Femur (tissue), 1 donor: ENCODE measurements around the gene AFF1.
A peak's percentile ranks its signal among the peaks of the same experiment; 100 is the strongest.
"Not testable (repeated sequence)": the region's sequence is repeated elsewhere in the genome, so short reads cannot be mapped to it uniquely, and the experiment has no call there.

Source experiments
- DNase-seq: peaks from one replicate; pipeline ENCODE4 v3.0.0-alpha.2; 2017

The AFF1 gene

DNA sequence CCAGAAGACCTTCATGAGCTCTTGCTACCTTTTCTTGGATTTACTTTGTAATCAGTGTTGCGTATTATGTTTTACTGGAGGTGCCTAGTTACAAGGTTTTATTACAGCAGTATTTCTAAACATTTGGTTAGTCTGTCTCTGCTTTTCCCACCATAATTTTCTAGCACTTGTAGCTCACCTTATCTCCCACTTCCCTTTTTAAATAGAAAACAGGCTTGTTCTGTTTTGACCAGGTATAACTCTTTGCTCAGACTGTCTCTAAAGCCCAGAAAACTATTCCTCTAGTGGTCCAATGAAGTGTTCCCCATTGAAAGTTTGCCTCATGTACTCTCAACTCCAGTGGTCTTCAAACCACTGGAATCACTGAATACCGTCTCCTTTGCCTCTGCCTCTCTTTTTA lies 43.9 kb downstream of the AFF1 start:
- DNase-seq = no peak

DNA sequence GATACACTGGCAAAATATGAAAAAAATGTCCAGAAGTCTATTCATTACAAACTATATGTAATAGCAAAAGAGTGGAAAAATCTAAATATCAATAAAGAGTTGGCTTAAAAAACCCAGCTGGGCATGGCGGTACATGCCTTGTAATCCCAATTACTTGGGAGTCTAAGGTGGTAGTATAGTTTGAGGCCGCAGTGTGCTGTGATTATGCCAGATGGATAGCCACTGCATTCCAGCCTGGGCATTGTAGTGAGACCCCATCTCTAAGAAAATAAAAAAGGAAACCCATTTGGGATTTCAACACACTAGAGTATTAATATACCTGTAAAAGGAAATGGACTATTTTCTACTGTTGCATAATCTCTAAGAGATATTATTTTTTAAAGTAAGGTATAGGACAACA lies 45.4 kb downstream of the AFF1 start:
- no peak for DNase-seq

DNA sequence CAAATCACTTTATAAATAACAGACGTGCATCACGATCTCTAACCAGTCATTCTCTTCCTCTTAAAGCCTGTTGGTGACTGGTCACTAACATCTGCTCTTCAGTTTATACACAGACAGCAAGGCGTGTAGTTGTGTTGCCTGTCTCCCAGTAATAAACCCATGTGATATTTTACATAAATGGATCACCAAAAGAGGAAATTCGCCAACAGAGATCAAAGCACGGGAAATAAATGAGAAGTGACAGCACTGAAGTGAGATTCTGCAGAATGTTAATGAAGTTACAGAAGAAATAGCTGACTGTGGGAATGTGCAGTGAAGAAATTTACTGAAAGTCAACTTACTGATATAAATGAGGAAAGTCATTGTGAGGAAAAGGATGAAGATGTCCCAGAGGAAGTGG lies 47.0 kb downstream of the AFF1 start:
- DNase-seq = no peak

DNA sequence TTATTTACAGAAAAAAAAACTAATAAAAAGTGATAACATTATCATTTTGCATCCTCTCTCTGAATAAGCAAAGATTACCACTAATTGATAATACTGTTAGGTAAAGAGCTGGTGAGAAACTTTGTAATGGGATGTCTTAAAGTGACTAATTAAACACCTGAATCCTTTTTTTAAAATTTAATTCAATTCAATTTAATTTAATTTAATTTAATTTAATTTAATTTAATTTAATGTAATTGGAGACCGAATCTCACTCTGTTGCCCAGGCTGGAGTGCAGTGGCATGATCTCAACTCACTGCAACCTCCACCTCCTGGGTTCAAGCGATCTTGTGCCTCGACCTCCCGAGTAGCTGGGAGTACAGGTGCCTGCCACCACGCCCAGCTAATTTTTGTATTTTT lies 51.0 kb downstream of the AFF1 start:
- not testable (repeated sequence) for DNase-seq

DNA sequence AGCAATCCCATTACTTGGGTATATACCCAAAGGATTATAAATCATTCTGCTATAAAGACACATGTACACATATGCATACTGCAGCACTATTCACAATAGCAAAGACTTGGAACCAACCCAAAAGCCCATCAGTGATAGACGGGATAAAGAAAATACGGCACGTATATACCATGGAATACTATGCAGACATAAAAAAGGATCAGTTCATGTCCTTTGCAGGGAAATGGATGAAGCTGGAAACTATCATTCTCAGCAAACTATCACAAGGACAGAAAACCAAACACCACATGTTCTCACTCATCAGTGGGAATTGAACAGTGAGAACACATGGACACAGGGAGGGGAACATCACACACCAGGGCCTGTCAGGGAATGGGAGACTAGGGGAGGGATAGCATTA lies 54.8 kb downstream of the AFF1 start:
- DNase-seq = not testable (repeated sequence)

DNA sequence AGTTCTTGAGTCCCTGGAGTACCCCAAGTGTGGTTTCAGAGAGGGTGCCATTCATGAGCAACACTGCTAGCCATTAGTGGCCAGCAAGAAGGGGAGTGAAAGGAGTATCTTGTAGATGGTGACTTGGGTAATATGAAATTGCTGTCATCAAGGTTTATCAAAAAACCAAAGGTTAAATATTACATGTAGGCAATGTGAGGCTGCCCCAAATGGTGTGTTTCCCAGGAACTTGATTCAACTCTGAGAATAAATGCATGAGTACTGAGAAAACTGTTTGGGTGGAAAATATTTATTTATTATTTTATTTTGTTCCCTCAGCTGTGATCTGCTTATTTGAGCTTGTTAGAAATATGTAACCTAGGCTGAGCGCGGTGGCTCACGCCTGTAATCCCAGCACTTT lies 55.7 kb downstream of the AFF1 start:
- no peak for DNase-seq

DNA sequence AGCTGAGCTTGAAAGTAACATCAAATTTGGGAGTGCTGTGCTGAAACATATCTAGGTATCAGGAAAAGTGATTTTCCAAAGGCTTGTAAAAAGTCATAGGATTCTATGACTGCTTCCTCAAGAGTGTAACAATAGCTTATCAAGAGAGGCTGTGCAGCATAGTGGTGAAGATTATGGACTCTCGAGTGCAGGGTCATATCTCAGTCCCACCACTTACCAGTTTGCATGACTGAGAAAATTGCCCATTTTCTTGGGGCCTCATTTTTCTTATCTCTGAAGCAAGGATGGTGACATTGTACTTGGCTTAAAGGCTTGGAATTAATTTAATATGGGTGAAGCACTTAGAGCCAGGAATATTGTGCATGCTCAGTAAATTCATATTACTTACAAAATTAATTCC lies 57.2 kb downstream of the AFF1 start:
- no peak for DNase-seq

DNA sequence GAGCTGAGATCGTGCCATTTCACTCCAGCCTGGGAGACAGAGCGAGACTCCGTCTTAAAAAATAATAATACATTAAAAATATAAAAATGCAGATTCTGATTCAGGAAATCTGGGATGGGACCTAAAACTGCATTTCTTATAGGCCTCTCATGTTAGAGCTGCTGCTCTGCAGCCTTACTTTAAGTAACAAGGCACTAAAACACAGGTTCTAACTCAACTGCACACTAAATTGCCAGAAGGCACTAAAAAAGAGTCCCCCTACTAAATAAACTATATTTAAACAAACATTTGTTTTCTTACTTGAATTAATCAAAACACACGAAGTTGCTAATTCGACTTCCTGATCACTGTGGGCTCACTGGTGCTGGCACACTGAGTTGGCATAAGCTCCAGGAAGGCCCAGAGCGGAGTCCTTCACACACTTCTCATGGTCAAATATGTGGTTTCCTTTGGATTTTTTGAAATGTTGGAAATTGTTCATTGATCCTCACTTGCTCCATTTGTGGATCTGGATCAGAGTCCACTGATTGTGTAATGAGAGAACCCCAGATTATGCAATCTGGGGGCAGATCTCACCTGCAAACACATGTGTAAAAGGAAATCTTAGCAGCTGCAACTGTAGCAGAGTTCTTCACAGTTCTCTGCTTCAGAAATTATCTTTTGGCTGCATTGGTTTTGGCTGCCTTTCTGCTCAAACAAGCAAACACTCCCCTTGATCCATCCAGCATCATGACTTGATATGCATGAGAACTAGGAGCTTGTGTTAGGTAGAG lies 59.3 kb downstream of the AFF1 start:
- no peak for DNase-seq

DNA sequence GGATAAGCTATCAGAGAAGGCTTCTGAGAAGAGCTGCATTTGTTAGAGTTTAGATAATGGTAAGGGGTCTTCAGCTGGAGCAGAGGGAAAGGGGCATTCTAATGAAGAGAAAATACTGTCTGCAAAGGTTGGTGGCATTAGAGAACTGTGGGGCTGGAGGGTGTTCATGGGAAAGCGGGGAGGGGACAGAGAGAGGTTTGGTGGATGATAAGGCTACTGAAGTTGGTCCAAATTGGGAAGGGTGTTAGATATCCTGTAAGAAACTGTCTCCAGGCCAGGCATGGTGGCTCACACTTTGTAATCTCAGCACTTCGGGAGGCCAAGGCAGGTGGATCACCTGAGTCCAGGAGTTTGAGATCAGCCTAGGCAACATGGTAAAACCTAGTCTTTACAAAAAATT lies 59.9 kb downstream of the AFF1 start:
- no peak for DNase-seq

DNA sequence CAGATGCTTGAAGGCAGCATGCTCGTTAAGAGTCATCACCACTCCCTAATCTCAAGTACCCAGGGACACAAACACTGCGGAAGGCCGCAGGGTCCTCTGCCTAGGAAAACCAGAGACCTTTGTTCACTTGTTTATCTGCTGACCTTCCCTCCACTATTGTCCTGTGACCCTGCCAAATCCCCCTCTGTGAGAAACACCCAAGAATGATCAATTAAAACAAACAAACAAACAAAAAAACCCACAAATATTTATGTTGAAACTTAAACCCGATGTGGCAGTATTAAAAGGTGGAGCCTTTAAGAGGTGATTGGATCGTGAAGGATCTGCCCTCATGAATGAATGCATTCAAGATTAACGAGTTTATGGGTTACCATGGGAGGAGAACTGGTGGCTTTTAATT lies 61.7 kb downstream of the AFF1 start:
- not testable (repeated sequence) for DNase-seq

DNA sequence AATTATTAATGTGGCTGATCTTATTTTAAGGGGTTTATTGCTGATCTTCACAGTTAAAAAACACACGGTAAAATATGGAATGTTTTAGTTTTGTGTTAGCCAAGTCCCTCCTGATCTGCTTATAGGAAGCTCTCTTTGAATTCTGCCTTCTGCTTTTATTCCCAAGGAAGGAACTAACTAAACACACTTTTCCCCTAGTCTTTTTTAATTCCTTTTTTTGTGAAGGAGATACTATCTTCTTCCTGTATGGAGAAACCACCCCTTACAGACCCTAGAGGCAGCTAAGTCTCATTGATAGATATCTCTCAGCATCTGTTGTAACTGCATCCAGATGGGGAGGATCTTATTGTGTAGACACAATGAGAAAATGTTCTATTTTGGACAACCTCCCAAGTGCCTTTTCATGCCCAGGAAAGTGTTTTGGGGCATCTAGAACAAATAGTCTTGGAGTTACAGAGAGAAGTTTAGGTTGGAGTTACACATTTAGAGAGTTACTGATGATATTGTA lies 64.4 kb downstream of the AFF1 start:
- no peak for DNase-seq

DNA sequence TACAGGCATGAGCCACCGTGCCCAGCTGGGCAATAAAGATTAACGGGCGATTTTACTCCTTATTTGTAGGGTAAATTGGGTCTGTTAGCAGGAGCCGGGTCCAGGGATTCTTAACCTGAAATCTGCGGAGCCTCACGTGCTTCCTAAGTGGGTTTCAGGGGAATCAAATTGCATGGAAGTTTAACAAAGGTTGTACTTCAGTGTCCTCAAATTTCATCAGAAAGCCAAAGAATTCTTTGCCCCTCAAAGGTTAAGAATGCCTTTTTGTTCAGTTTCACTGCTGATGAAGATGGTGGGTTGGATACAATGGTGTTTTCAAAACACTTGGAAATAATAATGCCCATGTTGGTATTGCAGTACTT lies 67.9 kb downstream of the AFF1 start:
- DNase-seq = no peak

DNA sequence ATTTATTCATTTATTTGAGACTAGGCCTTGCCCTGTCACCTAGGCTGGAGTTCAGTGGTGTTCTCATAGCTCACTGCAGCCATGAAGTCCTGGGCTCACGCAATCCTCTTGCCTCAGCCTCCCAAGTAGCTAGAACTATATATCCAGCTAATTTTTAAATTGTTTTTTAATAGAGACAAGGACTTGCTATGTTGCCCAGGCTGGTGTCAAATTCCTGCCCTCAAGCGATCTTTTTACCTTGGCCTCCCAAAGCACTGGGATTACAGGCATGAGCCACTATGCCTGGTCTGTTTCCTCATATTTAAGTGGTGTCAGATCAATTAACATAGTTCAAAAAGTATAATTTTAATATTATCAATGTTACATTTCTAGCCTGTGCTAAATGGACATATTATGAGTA lies 68.5 kb downstream of the AFF1 start:
- no peak for DNase-seq

DNA sequence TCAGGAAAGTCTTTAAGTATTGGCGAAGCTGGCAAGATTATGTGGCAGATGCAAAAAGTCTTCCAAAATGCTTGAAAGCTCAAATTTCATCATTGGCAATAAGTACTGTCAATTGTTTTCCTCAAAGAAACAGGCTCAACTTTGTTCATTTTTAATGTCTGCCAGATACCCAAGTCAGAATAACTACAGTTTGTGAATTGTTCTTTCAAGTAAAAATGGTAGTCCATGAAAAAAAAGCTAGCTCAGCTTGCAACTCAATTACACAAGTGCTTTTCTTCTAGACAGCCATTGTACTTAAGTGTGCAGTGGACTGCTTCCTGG lies 70.5 kb downstream of the AFF1 start:
- DNase-seq = no peak

DNA sequence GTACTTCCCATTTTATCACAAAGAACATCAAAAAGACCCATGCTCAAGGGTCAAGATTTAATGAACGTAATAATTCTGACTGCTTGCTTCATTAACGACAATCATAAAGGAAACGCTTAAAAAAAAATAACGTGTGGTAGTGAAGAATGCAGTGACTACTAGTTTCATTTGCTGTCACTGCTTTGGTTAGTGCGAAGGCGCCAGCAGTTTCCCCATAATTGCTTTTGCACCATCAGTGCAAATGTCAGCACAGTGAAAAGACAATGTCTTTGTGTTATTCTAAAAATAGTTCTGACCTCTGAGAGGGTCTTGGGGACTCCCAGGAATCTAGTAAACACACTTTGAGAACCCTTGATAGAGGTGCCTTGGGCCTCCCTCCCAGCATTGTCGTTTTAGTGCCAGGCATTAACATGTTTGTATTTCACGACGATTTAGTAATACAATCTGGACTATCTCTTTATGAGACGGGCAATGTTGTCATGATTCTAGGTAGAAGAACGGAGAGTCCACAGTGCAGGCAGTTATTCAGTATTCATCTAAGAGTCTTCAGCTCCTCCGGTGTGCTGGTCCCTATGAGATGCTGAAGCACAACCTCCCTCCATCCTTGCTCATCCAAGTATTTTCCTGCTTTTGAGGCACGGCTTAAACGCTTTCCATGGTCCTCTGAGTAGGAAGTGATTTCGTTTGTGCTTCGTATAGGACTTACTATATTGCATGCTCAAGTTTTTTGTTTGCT lies 71.0 kb downstream of the AFF1 start:
- peak; percentile 38 for DNase-seq

DNA sequence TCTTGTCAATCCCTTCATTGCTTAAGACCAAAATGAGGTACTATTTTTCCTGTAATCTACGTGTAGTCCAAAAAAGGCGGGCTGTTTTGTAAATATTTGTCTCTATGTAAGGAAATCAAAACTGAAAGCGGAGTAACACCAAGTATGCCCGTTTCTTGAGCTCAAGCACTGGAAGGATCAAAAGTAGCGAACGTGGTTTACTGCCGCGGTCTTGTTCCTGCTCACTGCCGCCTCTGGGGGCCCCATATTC lies 71.5 kb downstream of the AFF1 start:
- no peak for DNase-seq

DNA sequence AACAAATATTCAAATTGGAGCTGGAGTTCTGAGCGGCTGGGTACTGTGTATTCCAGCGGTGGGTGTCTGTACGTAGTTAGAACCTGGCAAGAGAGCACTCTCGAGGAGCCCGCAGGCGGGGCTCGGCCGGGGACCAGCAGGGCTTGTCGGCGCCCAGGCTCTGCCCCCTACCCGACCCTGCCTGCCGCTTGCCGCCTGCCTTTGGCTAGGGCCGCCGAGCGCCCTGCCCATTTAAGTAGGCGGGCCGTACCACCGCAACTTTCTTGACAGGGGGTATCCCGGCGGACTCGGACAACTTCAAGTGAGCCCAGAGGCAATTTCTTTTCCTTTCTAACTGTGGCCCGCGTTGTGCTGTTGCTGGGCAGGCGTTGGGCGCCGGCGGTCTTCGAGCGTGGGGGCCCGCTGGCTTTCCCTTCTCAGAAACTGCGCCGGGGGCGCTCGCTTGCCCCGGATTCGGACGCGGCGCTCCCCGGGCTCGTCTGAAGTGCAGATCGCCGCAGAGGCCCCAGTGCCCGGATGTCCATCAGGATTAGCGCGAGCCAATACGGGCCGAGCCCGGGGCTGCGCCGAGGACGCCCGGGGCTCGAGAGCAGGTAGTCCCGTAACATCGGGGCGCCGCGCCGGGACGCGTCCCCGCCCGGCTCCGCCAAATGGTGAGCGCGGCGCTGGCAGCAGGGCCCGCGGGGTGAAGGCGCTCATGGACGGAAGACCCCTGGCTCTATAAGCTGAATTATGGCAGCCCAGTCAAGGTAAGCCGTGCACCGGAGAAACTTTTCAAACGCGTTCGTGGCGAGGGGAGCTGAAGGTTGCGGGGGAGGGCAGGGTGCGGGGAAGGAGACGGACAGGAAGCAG lies 72.1 kb downstream of the AFF1 start:
- DNase-seq = peak; percentile 95

DNA sequence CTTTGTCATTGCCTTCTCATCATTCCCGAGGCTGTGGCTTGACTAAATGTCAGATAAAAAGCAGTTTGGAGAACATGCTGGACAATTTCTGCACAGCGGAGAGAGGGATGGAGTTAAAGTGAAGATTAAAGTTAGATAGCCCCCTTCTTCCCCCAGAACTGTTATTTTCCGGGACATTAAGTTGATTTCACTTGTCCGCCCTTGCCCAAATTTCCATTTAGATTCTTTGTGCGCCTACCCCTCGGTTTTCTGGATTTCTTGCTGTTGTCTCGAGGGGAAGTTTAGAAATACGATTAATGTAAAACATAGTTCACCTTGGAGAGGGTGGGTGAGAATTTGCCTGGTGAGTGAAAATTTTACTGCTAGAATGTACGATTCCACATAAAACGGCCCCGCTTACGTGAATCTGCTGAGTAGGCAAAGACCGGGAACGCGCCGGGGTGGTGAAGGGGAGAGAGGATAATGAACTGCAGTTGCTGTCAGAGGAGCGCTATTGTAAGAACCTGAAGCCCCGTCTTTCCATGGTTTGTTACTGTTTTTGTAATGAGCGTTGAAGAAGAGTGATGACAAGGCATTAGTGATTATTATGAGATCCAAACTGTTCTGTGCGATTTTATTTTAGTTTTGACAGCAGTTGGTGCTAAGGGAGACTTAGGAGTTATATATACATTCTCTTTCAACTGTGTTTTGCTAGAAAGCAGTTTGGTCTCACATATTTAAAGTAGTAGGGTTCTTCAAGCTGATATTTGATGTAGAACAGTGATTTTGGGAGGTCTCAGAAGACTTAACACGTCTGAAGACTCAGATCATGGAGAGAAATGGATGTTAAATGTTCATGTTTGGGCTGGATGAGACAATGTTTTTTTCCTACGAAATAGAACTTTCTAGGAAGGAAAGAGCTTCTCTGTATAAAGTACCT lies 73.0 kb downstream of the AFF1 start:
- peak; percentile 75 for DNase-seq

DNA sequence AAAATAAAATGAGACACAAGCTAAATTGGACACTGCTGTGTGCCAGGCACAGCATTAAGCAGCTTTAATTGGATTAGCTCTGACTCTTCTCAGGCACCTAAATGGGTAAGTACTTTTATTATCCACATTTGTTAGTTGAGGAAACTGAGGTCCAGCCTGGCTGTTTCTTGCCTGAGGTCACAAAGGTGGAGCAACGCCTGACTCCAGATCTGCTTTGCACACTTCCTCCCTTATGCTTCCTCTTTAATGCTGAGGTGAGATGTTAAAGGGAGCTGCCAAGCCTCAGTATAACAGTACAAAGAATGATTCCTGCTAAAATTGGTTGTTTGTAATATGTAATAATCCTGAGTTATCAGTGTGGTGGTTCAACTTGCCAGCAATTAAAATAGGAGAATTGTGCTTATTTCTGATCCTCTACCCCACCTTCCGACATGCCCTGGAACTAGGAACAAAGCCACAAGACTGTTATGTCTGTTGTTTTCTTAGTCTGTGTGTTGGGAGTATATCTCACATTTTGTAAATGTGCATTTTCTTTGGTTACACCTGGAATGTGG lies 74.4 kb downstream of the AFF1 start:
- DNase-seq = peak; percentile 37

DNA sequence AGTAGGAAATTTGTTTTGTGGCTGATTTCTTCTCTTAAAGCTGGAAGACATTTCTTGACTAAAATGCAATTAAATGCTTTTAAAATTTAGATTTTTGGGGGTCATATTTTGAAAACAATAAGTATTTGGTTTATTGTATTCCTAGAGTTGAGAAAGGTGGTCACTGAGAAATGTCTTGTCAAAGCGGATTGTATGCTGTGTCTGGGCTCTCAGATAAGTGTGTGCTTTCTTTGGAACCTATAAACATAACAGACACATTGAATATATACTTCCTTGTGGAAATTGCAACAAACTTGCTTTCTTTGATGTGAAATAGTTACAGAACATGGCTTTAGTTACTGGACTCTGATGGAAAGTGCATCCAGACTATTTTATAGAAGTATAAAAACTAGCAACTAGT lies 75.4 kb downstream of the AFF1 start:
- DNase-seq = no peak

DNA sequence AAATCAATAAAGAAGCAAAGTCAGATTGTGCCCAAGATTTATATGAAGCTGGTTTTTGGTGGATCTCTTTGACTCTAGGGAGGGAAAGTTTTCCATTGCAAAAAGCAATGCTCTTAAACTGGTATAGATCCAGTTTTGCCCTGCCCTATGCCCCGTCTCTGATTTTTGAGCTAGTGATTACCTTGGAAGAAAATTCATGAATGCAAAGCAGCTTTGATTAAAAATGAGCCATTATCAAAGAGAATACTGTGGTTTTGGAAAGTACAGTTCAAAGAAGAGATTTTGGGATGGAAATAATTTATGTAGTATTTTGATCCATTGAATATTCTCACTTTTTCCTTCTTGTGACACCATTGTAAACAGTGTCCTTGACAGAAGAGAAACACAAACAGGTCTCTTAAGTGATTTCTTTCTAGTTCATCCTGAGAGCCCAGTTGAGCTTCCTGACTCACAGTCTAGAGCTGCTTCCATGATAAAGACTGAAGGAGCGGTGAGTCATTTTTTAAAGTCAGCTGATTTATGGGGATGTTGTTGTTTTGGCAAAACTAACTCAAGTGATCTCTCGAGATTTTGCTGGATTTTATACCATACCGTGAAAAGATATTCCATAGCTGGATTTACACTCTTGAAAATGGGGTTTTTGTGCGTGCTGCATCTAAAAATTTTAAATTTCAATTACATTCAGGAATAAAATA lies 76.7 kb downstream of the AFF1 start:
- no peak for DNase-seq
